ENCODE data around the gene MYO1D. TPM values are rescaled to one million over a fixed set of nuclear protein-coding genes. Genes with fewer than 3 reads are reported as not detected.

Gene MYO1D
- total and polyA plus RNA-seq, 2 donors (not counting 1 experiment from before 2014, with no cell fraction given) = 5.4 to 26.7 TPM

GRCh38 chr17:32798938-32799337 is 78.0 kb downstream of the MYO1D start:
- no CpG with 5 or more reads among the region's 1 CpG for WGBS (ENCODE audit: insufficient coverage)
- H3K27me3 ChIP-seq (replicated peaks in 1 of 4; ENCODE audit: control extremely low read depth in 1 of 4, control insufficient read depth in 3 of 4, insufficient read depth in 4 of 4, low read length in 3 of 4) = peaks cover 0 to 2% (median 0%) of the 10 kb centered on the region in 4 experiments
- CTCF ChIA-PET = interaction anchor here (1.8 kb wide), 1 partner anchor 79 kb away, joined by 5 read pairs; the partner anchor contains the start of gene MYO1D
- no peaks in the 10 kb centered on the region for H3K36me3 ChIP-seq (replicated peaks in 1 of 2; ENCODE audit: control extremely low read depth in 1 of 2, control insufficient read depth in 1 of 2, extremely low read depth in 1 of 2, insufficient read depth in 2 of 2, low read length in 1 of 2)
- Mint-ChIP-seq H3K4me3 (no peak overlapping the region), H3K9me3 (ENCODE audit: insufficient read depth) (no peaks in the 10 kb centered on the region), H3K27ac (no peak overlapping the region), H3K27me3 (no peaks in the 10 kb centered on the region), H3K4me1 (no peaks in the 10 kb centered on the region)
- H3K9me3 ChIP-seq (ENCODE audit: control extremely low read depth in 1 of 3, control insufficient read depth in 2 of 3, insufficient read depth in 1 of 3, low read length in 2 of 3) = no peaks in the 10 kb centered on the region
- TF ChIP-seq EZH2 (IDR thresholded peaks at IDR 0.05; ENCODE audit: borderline replicate concordance, insufficient read depth, low read depth, low read length, poor library complexity, severe bottlenecking) (no peak), CTCF (IDR thresholded peaks at IDR 0.05) (no peak)
- POLR2A ChIA-PET = no interaction called here
- H3K27ac ChIP-seq (ENCODE audit: low read length in 2 of 2) = no peak overlapping the region
- H3K9ac ChIP-seq (ENCODE audit: low read length) = no peak overlapping the region
- H3K79me2 ChIP-seq (ENCODE audit: control insufficient read depth, insufficient read depth, low read length) = no peaks in the 10 kb centered on the region
- no peaks in the 10 kb centered on the region for H4K20me1 ChIP-seq (ENCODE audit: control insufficient read depth, insufficient read depth, low read length, poor library complexity, severe bottlenecking)
- no peaks in the 10 kb centered on the region for H3K4me1 ChIP-seq (ENCODE audit: control insufficient read depth in 2 of 2, insufficient read depth in 2 of 2, low read length in 2 of 2)
- ATAC-seq (ENCODE audit: low read depth) (no peak), DNase-seq (no peak)
- H3K4me2 ChIP-seq (replicated peaks; ENCODE audit: low read depth, low read length, poor library complexity, severe bottlenecking) = no peak overlapping the region
- intact Hi-C loops (cut with micrococcal nuclease) = no loop called here
- no peak overlapping the region for H2AFZ ChIP-seq (ENCODE audit: insufficient read depth, low read depth, low read length, poor library complexity, severe bottlenecking)
- H3K4me3 ChIP-seq (ENCODE audit: control extremely low read depth in 1 of 5, extremely low read depth in 1 of 5, insufficient read depth in 1 of 5, low read depth in 2 of 5, low read length in 4 of 5) = no peak overlapping the region

GRCh38 chr17:32795339-32795979 is 81.5 kb downstream of the MYO1D start:
- Mint-ChIP-seq H3K4me1 (no peaks in the 10 kb centered on the region), H3K9me3 (ENCODE audit: insufficient read depth) (no peaks in the 10 kb centered on the region), H3K27me3 (no peaks in the 10 kb centered on the region), H3K4me3 (no peak overlapping the region), H3K27ac (no peak overlapping the region)
- Histone ChIP-seq H3K4me1 (ENCODE audit: control insufficient read depth in 2 of 2, insufficient read depth in 2 of 2, low read length in 2 of 2) (no peaks in the 10 kb centered on the region), H3K27ac (ENCODE audit: low read length in 2 of 2) (no peak overlapping the region), H3K9me3 (ENCODE audit: control extremely low read depth in 1 of 3, control insufficient read depth in 2 of 3, insufficient read depth in 1 of 3, low read length in 2 of 3) (no peaks in the 10 kb centered on the region), H3K36me3 (replicated peaks in 1 of 2; ENCODE audit: control extremely low read depth in 1 of 2, control insufficient read depth in 1 of 2, extremely low read depth in 1 of 2, insufficient read depth in 2 of 2, low read length in 1 of 2) (no peaks in the 10 kb centered on the region), H3K9ac (ENCODE audit: low read length) (no peak overlapping the region), H2AFZ (ENCODE audit: insufficient read depth, low read depth, low read length, poor library complexity, severe bottlenecking) (no peak overlapping the region), H3K4me2 (replicated peaks; ENCODE audit: low read depth, low read length, poor library complexity, severe bottlenecking) (no peak overlapping the region), H3K27me3 (replicated peaks in 1 of 4; ENCODE audit: control extremely low read depth in 1 of 4, control insufficient read depth in 3 of 4, insufficient read depth in 4 of 4, low read length in 3 of 4) (peaks cover 0 to 2% (median 0%) of the 10 kb centered on the region in 4 experiments), H3K4me3 (ENCODE audit: control extremely low read depth in 1 of 5, extremely low read depth in 1 of 5, insufficient read depth in 1 of 5, low read depth in 2 of 5, low read length in 4 of 5) (no peak overlapping the region), H3K79me2 (ENCODE audit: control insufficient read depth, insufficient read depth, low read length) (no peaks in the 10 kb centered on the region), H4K20me1 (ENCODE audit: control insufficient read depth, insufficient read depth, low read length, poor library complexity, severe bottlenecking) (no peaks in the 10 kb centered on the region)
- POLR2A ChIA-PET = no interaction called here
- intact Hi-C loops (cut with micrococcal nuclease) = no loop called here
- CTCF ChIA-PET = interaction anchor here (0.7 to 3.6 kb wide), 5 partner anchors 12 to 143 kb away, joined by 4 to 19 read pairs (median 6); partner anchors contain the start of gene MYO1D
- no peak for ATAC-seq (ENCODE audit: low read depth)
- WGBS (ENCODE audit: insufficient coverage) = 95% methylated on average over 10 of the region's 11 CpGs
- DNase-seq = no peak
- no peak for TF ChIP-seq CTCF (IDR thresholded peaks at IDR 0.05)
- TF ChIP-seq EZH2 (IDR thresholded peaks at IDR 0.05; ENCODE audit: borderline replicate concordance, insufficient read depth, low read depth, low read length, poor library complexity, severe bottlenecking) = no peak
